ENCODE results near the gene GRAMD1B. TPM values are rescaled to one million over a fixed set of nuclear protein-coding genes. Genes with fewer than 3 reads are reported as not detected.
A peak's percentile ranks its signal among the peaks of the same experiment; 100 is the strongest.

The GRAMD1B gene
- total RNA-seq, 1 donor from 2014 or later: 8.5 TPM

DNA sequence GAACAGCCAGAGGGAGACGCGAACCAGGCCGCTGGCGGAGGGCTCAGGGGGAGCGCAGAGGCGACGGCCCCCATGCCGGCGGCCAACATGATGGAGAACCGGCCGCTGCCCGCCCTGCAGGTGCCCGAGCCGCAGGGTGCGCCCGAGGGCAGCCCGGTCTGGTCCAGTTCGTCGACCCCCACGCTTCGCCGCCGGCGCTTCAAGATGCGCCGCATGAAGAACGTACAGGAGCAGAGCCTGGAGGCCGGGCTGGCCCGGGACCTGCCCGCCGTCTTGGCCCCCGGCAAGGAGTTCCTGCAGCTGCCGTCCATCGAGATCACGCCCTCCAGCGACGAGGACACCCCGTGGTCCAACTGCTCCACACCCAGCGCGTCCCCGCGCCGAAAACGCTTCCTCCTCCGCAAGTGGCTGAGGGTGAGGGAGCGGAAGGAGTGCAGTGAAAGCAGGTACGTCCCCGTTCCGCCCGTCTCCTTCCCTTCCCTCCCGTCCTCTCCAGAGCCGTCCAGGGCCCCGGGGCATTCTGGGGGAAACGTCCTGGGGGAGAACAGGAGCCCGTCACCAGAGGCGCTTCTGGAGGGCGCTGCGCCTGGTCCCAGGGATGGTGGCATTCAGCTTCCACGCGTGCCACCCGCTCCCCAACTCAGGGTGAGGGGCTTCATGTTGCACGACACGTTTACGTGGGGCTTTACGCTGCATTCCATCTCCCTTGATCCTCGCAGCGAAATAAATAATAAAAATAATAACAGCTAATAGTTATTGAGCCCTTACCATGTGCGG lies 840 bp downstream of the GRAMD1B start:
- no peaks in the 10 kb centered on the region for H3K36me3 Mint-ChIP-seq (ENCODE audit: low read depth)
- peaks cover 30% of the 10 kb centered on the region for H3K27me3 Mint-ChIP-seq (ENCODE audit: low read depth)
- no peak for TF ChIP-seq CTCF (conservative IDR thresholded peaks at IDR 0.05)
- no peak overlapping the region for H3K27ac Mint-ChIP-seq (ENCODE audit: unreplicated experiment)
- H3K4me1 Mint-ChIP-seq: peaks cover 13% of the 10 kb centered on the region
- peak overlapping the region; percentile 86 for H3K4me3 Mint-ChIP-seq
- peak; percentile 32 for DNase-seq (ENCODE audit: low read depth, low spot score)
- H3K9me3 Mint-ChIP-seq: no peaks in the 10 kb centered on the region

GRCh38 chr11:123431619-123432018 lies 1.6 kb downstream of the GRAMD1B start:
- H3K4me3 Mint-ChIP-seq: peak overlapping the region; percentile 86
- DNase-seq (ENCODE audit: low read depth, low spot score): no peak
- no peak overlapping the region for H3K27ac Mint-ChIP-seq (ENCODE audit: unreplicated experiment)
- H3K4me1 Mint-ChIP-seq: peaks cover 13% of the 10 kb centered on the region
- peaks cover 2% of the 10 kb centered on the region for H3K9me3 Mint-ChIP-seq
- no peak for TF ChIP-seq CTCF (conservative IDR thresholded peaks at IDR 0.05)
- peaks cover 27% of the 10 kb centered on the region for H3K27me3 Mint-ChIP-seq (ENCODE audit: low read depth)
- H3K36me3 Mint-ChIP-seq (ENCODE audit: low read depth): no peaks in the 10 kb centered on the region

DNA sequence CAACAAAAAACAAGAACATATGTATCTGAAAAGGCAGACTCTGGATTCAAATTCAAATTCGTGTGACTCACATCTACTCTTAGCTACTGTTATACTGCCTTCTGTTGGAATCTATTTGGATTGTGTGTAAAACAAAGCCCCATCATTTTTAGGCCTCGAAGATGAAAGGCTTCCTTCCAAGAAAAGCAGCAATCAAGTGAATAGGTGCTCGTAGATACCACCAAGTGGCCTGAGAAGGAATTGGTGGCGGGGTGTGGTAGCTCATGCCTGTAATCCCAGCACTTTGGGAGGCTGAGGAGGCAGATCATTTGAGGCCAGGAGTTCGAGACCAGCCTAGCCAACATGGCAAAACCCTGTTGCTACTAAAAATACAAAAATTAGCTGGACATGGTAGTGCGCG lies 4.2 kb downstream of the GRAMD1B start:
- Mint-ChIP-seq H3K4me3 (no peak overlapping the region), H3K27ac (ENCODE audit: unreplicated experiment) (no peak overlapping the region), H3K36me3 (ENCODE audit: low read depth) (peaks cover 4% of the 10 kb centered on the region), H3K27me3 (ENCODE audit: low read depth) (peaks cover 13% of the 10 kb centered on the region), H3K4me1 (peaks cover 13% of the 10 kb centered on the region), H3K9me3 (peaks cover 2% of the 10 kb centered on the region)
- peak; percentile 42 for TF ChIP-seq CTCF (conservative IDR thresholded peaks at IDR 0.05)
- DNase-seq (ENCODE audit: low read depth, low spot score): no peak

DNA sequence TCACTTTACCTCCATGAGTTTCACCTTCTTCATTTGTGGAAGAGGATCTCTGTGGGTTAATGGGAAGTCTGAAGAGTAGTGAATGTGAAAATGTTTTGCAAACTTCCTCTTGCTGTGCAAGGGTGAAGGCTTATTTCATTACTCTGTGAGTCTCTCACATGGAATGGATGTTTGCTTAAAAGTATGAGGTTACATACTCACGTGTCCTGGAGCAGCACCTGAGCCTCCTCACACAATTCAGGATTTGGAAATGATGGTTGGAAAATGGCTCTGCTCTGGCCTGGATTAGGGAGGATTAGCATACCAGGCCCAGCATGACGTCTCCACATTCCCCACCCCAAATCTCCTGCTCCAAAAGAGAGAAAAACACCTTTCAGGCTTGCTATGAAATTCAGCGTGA lies 4.8 kb downstream of the GRAMD1B start:
- Mint-ChIP-seq H3K4me3 (no peak overlapping the region), H3K4me1 (peaks cover 6% of the 10 kb centered on the region), H3K9me3 (peaks cover 2% of the 10 kb centered on the region), H3K36me3 (ENCODE audit: low read depth) (peaks cover 4% of the 10 kb centered on the region), H3K27me3 (ENCODE audit: low read depth) (peaks cover 13% of the 10 kb centered on the region), H3K27ac (ENCODE audit: unreplicated experiment) (no peak overlapping the region)
- no peak for DNase-seq (ENCODE audit: low read depth, low spot score)
- TF ChIP-seq CTCF (conservative IDR thresholded peaks at IDR 0.05): no peak

- Mint-ChIP-seq H3K4me3 (no peak overlapping the region), H3K36me3 (ENCODE audit: low read depth) (peaks cover 4% of the 10 kb centered on the region), H3K27me3 (ENCODE audit: low read depth) (peaks cover 4% of the 10 kb centered on the region), H3K9me3 (peaks cover 2% of the 10 kb centered on the region), H3K4me1 (peaks cover 3% of the 10 kb centered on the region), H3K27ac (ENCODE audit: unreplicated experiment) (no peak overlapping the region)
- DNase-seq (ENCODE audit: low read depth, low spot score): no peak
- TF ChIP-seq CTCF (conservative IDR thresholded peaks at IDR 0.05): no peak
Observed at GRCh38 chr11:123437236-123437979, 7.3 kb downstream of the GRAMD1B start.
